Fibroblast of mammary gland (primary cell): Measurements from ENCODE around the gene CCSER1.

Source experiments
- DNase-seq: peaks from one replicate; pipeline ENCODE4 v3.0.0-alpha.2; 2010; ENCODE audit warnings: low read depth
- H3K4me3 ChIP-seq: 2 replicates; pipeline ENCODE4 v1.5.1; 2011; ENCODE audit warnings: low read depth, mild to moderate bottlenecking, low read length, moderate library complexity; ENCODE audit not compliant: control insufficient read depth
- TF ChIP-seq, protein P1 (sequence below): conservative IDR thresholded peaks from 2 replicates; pipeline ENCODE4 v1.5.1; 2011; ENCODE audit warnings: low read depth, low read length, inconsistent platforms; ENCODE audit not compliant: control insufficient read depth, insufficient read depth

Gene CCSER1

DNA sequence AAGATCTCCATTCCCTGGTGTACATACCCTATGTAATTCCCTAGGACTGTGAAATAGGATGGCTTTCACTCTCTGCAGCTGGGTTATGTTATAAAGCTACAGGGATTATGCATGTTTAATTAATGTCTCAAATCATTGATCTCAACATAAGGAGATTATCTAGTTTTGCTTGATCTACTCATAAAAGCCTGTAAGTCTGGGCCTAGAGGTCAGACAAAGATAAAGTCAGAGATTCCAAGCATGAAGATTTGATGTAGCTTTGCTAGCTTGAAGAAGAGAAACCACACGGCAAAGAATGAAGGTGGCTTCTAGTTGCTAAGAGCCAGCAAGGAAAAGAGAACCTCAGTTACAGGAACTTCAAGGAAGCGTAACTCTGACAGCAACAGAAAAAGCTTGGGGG lies 456.9 kb downstream of the CCSER1 start:
- no peak for DNase-seq
- no peak overlapping the region for H3K4me3 ChIP-seq
- TF ChIP-seq, protein P1, sequence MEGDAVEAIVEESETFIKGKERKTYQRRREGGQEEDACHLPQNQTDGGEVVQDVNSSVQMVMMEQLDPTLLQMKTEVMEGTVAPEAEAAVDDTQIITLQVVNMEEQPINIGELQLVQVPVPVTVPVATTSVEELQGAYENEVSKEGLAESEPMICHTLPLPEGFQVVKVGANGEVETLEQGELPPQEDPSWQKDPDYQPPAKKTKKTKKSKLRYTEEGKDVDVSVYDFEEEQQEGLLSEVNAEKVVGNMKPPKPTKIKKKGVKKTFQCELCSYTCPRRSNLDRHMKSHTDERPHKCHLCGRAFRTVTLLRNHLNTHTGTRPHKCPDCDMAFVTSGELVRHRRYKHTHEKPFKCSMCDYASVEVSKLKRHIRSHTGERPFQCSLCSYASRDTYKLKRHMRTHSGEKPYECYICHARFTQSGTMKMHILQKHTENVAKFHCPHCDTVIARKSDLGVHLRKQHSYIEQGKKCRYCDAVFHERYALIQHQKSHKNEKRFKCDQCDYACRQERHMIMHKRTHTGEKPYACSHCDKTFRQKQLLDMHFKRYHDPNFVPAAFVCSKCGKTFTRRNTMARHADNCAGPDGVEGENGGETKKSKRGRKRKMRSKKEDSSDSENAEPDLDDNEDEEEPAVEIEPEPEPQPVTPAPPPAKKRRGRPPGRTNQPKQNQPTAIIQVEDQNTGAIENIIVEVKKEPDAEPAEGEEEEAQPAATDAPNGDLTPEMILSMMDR: no peak

DNA sequence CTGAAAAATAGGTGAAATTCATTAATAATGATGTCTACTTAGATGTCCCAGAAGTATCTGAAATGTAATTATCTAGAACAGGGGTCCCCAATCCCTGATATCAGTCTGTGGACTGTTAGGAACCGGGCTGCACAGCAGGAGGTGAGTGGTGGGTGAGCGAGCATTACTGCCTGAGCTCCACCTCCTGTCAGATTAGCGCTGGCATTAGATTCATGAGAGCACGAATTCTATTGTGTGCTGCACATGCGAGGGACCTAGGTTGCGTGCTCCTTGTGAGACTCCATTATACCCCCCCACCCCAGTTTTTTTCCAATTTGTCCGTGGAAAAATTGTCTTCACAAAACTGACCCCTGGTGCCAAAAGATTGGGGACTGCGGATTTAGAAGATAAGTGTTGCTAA lies 458.8 kb downstream of the CCSER1 start:
- H3K4me3 ChIP-seq: no peak overlapping the region
- TF ChIP-seq, protein P1: no peak
- DNase-seq: no peak

DNA sequence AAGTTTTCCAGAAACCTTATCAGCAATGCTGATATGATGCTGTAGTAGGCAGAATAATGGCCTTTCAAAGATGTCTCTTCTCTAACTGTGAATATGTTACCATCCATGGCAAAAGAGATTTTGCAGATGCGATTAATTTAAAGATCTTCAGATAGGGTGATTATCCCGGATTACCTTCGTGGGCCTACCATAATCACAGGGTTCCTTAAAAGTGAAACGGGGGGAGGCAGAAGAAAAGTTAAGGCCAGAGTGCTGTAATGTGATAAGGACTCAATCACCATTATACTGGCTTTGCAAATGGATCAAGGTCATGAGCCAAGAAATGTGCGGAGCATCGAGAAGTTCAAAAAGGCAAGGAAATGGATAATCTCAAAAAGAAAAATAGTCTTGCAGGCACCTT lies 459.6 kb downstream of the CCSER1 start:
- TF ChIP-seq, protein P1: no peak
- no peak for DNase-seq
- H3K4me3 ChIP-seq: no peak overlapping the region

DNA sequence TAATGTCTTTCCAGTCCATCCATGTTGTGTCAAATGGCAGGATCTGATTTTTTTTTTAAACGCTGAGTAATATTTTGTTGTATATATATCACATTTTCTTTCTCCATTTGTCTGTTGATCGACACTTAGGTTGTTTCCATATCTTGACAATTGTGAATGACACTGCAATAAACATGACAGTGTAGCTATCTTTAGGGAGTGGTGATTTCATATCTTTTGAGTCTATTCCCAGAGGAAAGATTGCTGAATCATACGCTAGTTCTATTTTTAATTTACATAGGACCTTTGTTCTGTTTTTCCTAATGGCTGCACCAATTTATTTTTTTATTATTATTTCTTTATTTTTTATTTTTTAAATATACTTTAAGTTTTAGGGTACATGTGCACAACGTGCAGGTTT lies 470.7 kb downstream of the CCSER1 start:
- no peak for DNase-seq
- TF ChIP-seq, protein P1: no peak

DNA sequence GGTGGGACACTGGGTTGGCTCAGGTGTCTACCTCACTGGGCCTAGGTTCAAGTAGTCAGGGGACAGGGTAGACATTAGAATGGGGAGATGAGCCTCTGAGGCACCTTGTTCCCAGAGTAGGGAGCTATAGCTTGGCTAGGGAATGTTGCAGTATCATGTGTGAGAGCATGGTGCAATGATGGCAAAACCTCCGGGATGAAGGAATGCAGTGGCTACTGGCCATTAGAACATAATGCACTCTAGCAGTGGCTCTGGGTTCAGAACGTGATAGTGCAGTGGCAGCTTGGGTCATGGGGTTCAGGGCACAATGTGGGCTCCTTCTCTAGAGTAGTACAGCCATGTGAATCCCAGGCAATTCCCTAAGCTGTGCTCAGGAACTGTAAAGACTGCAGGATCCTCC lies 471.5 kb downstream of the CCSER1 start:
- TF ChIP-seq, protein P1: no peak
- no peak overlapping the region for H3K4me3 ChIP-seq
- DNase-seq: no peak

More for the DNA sequence above, 470.7 kb downstream of the CCSER1 start:
- H3K4me3 ChIP-seq: no peak overlapping the region

DNA sequence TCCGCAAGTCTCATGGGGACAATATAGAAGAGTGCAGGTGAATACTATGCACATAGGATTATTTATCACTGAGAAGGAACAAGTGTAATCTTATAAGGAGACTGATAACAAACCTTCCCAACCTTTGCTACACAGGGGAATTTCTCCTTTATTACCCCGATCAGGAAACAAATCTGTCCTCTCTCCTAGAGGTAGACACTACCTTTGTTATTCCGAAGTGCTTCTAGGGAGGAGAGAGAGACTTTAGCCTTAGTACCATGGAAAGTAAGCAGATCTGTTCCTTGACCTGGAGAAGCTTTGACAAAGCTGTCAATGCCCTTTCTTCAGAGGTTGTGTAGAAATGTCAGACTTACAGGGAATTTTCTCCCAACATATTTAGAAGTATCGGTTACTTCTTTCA lies 475.5 kb downstream of the CCSER1 start:
- TF ChIP-seq, protein P1: no peak

DNA sequence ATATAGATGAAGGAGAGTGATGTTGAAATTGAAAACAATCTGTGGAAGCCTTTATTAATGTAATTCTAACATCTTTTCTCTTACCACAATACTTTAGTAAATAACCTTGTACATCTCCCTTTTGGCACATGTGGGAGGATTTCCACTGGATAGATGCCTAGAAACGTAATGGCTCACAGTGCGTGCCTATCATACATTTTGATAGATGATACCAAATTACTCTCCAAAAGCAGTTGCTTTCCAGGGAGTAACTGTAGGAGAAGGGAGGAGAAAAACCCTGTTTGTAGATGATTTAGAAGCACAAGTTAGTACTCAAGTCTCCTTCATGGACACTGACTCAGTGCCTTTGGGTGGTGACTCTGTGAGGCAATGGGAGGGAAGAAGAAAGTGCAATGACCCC lies 476.3 kb downstream of the CCSER1 start:
- TF ChIP-seq, protein P1: no peak
- no peak overlapping the region for H3K4me3 ChIP-seq
- DNase-seq: no peak

More for the DNA sequence above, 475.5 kb downstream of the CCSER1 start:
- no peak for DNase-seq
- H3K4me3 ChIP-seq: no peak overlapping the region
